ENCODE data around the gene PCGF5. TPM values are rescaled to one million over a fixed set of nuclear protein-coding genes. Genes with fewer than 3 reads are reported as not detected.
A peak's percentile ranks its signal among the peaks of the same experiment; 100 is the strongest.
"Not testable (repeated sequence)": the region's sequence is repeated elsewhere in the genome, so short reads cannot be mapped to it uniquely, and the experiment has no call there.

PCGF5 gene
- 135 TPM for total RNA-seq
- long read RNA-seq, full-length matches to known transcripts: 85 of 144 reads
- long read RNA-seq, partial matches to known transcripts: 17 of 144 reads
- long read RNA-seq, other reads (novel, unspliced or antisense): 42 of 144 reads

DNA sequence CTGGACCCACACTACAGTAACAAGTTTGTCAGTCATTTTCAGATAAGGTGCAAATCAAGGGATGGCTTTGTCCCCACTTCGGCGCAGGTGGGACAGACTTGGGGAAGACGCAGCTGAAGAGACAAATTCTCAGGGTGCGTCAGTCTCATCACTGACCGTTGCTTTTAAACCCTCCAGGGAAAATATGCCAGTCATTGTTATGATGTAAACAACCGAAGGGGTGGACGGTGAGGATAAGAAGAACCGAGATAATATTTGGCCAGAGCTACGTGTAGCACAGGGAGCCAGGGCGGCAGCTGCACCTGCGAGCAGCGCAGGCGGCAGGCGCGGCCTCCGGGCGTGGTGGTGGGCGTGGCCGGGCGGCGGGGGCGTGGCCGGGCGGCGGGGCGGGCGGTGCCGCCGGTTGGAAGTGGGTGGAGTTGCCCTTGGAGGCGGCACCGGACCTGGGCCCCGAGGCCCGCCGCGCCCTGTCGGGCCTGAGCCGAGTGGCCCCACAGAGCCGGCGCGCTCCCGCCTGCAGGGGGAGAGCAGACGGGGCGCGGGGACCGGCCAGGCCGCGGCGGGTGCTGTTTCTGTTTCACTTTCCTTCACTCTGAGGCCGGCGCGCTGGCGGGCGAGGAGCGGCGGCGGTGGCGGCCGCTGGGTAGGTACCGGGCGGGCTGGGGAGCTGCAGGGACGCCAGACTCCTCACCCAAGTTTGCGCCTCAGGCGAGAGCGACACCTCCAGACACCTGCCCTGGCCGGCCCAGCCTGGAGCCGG is at the start of gene PCGF5:
Gene PCGF5 (plus strand): TSS at position 470 of the 760 bp plus-strand sequence. CDS start 2,209 bp downstream, outside the sequence.
- DNase-seq (ENCODE audit: low spot score): peak; percentile 97
- intact Hi-C loops (cut with DNase I): loop anchor here (2.0 kb wide), 1 partner anchor 58 kb away; no protein-coding TSS in a partner anchor

DNA sequence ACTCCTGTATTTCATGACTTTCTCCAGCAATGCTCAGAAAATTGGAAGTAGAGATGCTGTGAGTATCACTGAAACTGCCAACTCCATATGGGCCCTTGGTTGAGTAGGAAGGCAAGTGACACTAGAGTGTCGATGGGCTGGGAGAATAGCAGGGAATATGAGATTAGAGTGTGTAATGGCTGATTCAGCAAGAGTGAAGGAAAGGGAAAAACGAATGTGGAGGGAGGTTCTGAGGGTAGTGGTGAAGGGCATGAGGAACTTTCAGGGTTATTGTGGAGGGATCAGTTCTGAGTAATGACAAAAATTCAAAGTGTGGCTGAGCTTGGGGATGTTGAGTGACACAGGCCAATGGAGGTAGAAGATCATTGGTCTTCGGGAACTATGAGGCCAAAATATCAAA is 49.0 kb upstream of the PCGF5 start:
- DNase-seq (ENCODE audit: low spot score): no peak
- intact Hi-C loops (cut with DNase I): no loop called here

- intact Hi-C loops (cut with DNase I): no loop called here
Observed at GRCh38 chr10:91172348-91172747, 48.1 kb upstream of the PCGF5 start.

GRCh38 chr10:91185239-91185875 is 35.1 kb upstream of the PCGF5 start:
- intact Hi-C loops (cut with DNase I): no loop called here
- no peak for DNase-seq (ENCODE audit: low spot score)

More at GRCh38 chr10:91172348-91172747, 48.1 kb upstream of the PCGF5 start:
- DNase-seq (ENCODE audit: low spot score): no peak

DNA sequence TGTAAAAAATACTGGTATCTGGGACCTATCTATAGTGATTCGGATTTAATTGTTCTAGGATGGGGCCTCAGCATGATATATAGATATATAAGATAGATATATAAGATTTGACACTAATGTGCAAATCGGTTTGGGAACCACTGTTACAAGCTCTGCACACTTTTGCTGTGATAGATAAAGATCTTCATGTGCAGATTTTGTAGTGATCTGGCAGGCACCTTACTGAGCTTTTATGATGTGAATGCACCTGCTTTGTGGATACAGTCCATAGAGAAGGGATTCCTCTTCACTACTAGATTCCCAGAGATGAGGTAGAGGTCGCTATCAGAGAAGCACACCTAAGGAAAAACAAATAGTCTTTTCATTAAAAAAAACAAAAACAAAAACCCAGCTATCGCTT is 33.3 kb upstream of the PCGF5 start:
- intact Hi-C loops (cut with DNase I): no loop called here

DNA sequence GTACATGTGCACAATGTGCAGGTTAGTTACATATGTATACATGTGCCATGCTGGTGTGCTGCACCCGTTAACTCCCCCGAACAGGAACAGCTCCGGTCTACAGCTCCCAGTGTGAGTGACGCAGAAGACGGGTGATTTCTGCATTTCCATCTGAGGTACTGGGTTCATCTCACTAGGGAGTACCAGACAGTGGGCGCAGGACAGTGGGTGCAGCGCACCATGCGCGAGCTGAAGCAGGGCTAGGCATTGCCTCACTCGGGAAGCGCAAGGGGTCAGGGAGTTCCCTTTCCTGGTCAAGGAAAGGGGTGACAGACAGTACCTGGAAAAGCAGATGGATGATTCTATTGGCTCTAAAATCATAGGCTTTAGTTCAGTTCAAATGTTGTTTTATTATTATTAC is 32.5 kb upstream of the PCGF5 start:
- DNase-seq (ENCODE audit: low spot score); intact Hi-C loops (cut with DNase I): not testable (repeated sequence)

More for the DNA sequence above, 33.3 kb upstream of the PCGF5 start:
- DNase-seq (ENCODE audit: low spot score): no peak

DNA sequence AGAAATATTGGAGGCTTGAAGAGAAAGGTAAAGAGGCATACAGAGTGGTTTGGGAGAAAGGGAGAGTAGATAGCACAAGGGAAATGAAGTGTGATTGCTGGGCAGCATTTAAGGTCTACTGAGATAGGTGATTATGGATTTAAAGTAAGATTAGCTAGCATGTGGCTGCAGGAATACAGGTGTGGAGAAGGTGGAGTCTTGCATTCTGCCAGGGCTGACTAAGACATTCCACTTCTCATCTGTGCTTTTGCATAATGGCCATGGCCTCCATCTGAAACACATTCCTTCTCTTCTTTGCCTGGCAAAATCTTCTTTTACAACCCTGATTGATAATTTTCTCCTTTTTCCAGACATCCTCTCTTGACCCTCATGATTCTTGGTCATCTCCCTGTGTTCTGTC is 31.6 kb upstream of the PCGF5 start:
- DNase-seq (ENCODE audit: low spot score): no peak
- intact Hi-C loops (cut with DNase I): no loop called here

DNA sequence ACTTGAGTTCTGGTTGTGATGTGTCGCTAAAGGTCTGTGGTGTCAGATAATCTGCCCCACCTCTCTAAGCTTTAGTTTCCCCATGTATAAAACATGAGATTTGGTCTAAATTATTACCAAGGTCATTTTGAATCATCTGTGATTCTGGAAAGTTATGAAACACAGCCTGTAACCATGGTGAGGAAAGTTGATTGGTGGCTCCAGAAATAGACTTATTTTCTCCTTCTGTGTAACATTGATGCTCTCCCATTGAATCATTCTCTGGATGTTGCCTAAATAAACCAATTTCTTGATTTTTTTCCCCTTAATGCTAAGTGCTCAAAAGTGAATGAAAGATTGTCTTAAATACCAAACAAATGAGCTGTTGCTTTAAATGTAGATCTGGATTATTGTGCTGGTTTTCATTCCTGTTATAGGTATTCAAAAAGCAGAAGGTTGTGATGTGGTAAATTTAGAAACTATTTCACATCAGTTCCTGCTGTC is 30.0 kb upstream of the PCGF5 start:
- DNase-seq (ENCODE audit: low spot score): no peak
- intact Hi-C loops (cut with DNase I): no loop called here

DNA sequence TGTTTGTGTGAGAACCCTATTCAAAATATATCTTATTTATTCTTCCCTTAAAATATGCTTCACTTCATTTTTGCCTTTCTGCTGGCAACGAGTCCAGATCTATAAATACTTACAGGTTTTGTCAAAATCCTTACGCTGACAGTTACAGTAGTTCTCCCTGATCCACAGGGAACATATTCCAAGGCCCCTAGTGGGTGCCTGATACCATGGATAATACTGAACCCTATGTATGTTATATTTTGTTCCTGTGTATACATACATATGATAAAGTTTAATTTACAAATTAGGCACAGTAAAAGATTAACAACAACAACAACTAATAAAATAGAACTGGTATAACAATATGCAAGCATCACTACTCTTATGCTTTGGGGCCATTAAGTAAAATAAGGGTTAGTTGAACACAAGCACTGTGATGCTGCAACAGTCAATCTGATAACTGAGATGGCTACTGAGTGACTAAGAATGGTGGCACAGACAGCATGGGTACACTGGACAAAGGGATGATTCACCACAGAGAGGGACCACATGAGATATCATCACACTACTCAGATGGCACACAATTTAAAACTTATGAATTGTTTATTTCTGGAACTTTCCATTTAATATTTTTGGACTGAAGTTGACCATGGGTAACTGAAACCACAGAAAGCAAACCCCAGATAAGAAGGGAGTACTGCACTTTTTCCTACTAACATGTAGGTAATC is 29.4 kb upstream of the PCGF5 start:
- no peak for DNase-seq (ENCODE audit: low spot score)
- intact Hi-C loops (cut with DNase I): no loop called here

GRCh38 chr10:91191584-91191919 is 28.9 kb upstream of the PCGF5 start:
- intact Hi-C loops (cut with DNase I): no loop called here
- no peak for DNase-seq (ENCODE audit: low spot score)

DNA sequence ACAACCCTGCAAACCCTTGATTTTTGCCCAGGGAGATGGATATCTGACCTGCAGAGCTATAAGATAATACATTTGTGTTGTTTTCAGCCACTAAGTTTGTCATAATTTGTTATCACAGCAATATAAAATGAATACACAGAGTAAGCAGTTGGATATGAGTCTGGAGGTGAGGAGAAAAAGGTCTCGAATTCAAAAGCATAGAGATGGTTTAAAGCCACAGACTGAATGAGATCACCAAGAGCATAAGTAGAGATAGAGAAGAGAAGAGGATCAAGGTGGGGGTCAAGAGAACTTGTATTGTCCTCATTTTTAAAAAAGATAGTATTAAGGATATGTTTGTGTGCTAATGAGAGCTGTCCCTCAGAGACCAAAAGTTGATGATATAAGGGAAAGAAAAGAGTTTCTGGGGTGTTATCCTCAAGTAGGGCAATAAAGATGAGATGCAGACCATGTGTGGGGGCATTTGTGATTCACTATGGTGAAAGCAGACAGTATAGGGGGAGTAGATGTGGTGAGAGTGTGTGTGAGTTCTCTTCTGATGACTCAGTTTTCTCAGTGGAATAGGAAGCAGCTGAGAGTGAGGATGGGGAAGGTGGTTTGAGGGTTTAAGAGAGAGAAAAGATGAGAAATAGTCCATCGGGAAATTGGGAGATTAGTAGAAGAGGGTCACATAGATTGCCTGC is 25.8 kb upstream of the PCGF5 start:
- intact Hi-C loops (cut with DNase I): no loop called here
- no peak for DNase-seq (ENCODE audit: low spot score)

DNA sequence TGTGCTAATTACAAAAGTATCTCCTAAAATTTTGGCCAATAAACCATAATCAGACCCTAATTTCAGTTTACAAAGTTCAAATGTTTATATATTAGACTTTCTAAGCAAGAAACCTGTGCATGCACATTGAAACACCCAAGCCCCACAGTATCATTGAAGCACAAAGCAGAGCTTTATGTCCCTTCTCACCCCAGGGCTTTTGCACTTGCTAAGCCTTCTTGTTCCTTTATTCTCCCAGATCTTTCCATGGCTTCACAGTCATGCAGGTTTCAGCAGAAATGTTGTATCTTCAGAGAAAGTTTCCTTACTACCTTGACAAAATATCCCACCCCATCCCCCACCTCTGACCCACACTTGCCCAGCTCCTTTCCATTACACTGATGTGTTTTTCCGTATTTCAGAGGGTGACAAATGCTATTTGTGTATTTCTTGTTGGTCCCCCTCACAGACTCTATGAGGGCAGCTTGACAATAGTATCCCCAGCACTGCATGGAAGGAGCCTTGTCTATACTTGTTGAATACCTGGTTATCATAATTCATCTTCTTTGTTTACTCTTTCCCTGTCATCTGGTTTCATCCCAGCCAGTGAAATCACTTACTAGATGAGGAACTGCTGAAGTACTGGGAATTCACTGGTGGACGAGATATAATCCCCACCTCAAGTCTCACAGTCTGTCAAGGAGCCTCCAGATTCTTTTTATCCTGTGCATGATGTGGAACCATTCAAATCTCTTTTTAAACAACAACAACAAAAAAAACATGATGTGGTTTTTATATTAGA is 24.0 kb upstream of the PCGF5 start:
- intact Hi-C loops (cut with DNase I): no loop called here
- DNase-seq (ENCODE audit: low spot score): no peak

DNA sequence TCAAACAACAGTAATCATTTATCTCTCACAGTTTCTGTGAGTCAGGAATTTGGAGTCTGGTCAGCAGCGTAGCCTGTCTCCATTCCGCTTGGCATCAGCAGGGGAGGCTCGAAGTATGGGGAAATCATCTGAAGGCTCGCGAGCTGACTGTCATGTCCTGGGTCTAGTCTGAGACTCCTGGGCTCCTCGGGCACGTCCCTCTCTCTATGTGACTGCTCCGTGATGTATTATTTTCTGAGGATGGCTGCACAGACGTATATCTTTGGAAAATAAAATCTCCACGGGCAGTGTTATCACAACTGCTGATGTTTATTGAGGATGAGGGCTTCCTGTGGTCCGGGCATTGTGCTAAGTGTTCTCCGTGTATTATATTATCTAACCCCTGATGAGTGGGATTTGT is 23.3 kb upstream of the PCGF5 start:
- intact Hi-C loops (cut with DNase I): no loop called here

GRCh38 chr10:91198781-91199180 is 21.7 kb upstream of the PCGF5 start:
- no peak for DNase-seq (ENCODE audit: low spot score)
- intact Hi-C loops (cut with DNase I): no loop called here

More for the DNA sequence above, 23.3 kb upstream of the PCGF5 start:
- no peak for DNase-seq (ENCODE audit: low spot score)

DNA sequence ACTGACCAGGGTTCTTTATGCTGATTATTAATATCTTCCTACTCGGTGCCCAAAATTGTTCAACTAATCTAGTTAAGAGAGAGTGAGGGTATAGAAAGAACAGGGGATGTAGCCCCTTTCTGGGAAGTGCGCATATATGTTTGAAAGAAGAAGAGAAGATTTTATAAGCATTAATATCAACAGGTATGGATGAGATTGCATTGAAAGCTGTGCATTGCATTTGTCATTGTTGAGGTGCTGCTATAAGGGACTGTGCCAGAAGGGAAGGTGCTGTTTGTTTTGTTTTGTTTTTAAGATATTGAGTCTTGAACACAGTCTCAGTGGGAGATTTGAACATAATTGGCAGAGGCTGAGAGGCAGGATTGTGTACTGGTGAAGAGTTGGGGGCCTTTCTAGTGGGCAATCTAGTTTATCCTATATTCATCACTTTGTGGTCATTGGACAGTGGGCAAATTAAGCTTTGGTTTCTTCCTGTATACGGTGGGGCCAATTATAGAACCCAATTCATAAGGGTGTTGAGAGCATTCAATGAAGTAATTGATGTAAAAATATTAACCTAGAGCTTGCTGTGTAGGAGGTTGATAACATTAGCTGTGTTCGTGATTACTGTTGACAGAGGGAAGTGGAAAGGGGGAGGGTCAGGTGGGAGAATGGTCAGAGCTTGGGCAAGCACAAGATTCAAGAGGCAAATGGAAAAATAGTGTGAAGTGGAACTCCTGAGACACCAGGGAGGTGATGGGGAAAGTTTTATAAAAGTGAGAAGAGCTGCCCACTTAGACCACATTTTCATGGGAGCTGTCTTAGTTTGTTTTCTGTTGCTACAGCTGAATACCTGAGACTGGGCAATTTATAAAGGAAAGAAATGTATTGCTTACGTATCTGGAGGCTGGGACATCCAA is 19.9 kb upstream of the PCGF5 start:
- intact Hi-C loops (cut with DNase I): no loop called here
- DNase-seq (ENCODE audit: low spot score): no peak

GRCh38 chr10:91201213-91201996 is 19.1 kb upstream of the PCGF5 start:
- no peak for DNase-seq (ENCODE audit: low spot score)
- intact Hi-C loops (cut with DNase I): no loop called here

- DNase-seq (ENCODE audit: low spot score): no peak
- intact Hi-C loops (cut with DNase I): no loop called here
Observed at GRCh38 chr10:91206427-91206826, 14.0 kb upstream of the PCGF5 start.
